HepG2 (cell line): ENCODE data around the gene IFI27L2. TPM values are rescaled to one million over a fixed set of nuclear protein-coding genes. Genes with fewer than 3 reads are reported as not detected.

ENCODE experiments used
- ATAC-seq: fragments of 200-7000 bp; cut with Tn5 transposase; 3 replicates; pipeline ENCODE4 v1.9.1; 2020; ENCODE audit warnings: mild to moderate bottlenecking, moderate library complexity
- BruUV-seq: library from RNA; stranded (reverse); fragments of 400-500 nt; replicated peaks from 2 replicates; lab custom pipeline; 2021; lab: Mats Ljungman, UMichigan
- CTCF ChIA-PET: fragments of 300-600 bp; formaldehyde crosslinking; extraction: SDS; loops from one replicate; lab custom pipeline; 2021; ENCODE audit warnings: low total read pairs, inconsistent platforms, low intra/inter-chr PET ratio; lab: Yijun Ruan, JAX
- POLR2A ChIA-PET: fragments of 350-600 bp; sonication (Branson Sonifier 250); formaldehyde crosslinking; loops from one replicate; lab custom pipeline; 2020; ENCODE audit warnings: antibody characterized with exemption, inconsistent platforms; lab: Yijun Ruan, JAX
- DNase-seq: peaks from one replicate; pipeline ENCODE4 v3.0.0-alpha.2; 2015; ENCODE audit warnings: low spot score
- FAIRE-seq: peaks from 3 replicates; lab custom pipeline; 2011; peaks lifted over from hg19 to GRCh38; lab: Jason Lieb, UNC
- H2AFZ ChIP-seq: one replicate; pipeline ENCODE4 v1.6.1; 2011; ENCODE audit warnings: low read length, inconsistent platforms
- H3K27ac ChIP-seq: fragments of 300-600 bp; 3 replicates; pipeline ENCODE4 v1.8.0; 2011; ENCODE audit warnings: mixed run types, mild to moderate bottlenecking, mixed read lengths, low read length, inconsistent platforms; ENCODE audit not compliant: insufficient read depth; ENCODE audit errors: extremely low read length
- H3K27me3 ChIP-seq, 2 experiments: fragments of 200-600 bp in 1 of 2; 2 replicates in 1 of 2; 3 replicates in 1 of 2; pipeline versions ENCODE4 v1.6.0 to v1.8.0; 2011; ENCODE audit warnings: low read length in 2 of 2, mild to moderate bottlenecking in 2 of 2, moderate library complexity in 2 of 2, inconsistent platforms in 1 of 2; ENCODE audit not compliant: insufficient read depth in 2 of 2, control insufficient read depth in 1 of 2
- H3K36me3 ChIP-seq, 2 experiments: fragments of 200-600 bp in 1 of 2; replicated peaks in 1 of 2; 2 replicates in 1 of 2; 3 replicates in 1 of 2; pipeline versions ENCODE4 v1.5.1 to v1.8.0; 2011; ENCODE audit warnings: low read length in 2 of 2, inconsistent platforms in 1 of 2; ENCODE audit not compliant: insufficient read depth in 2 of 2, control insufficient read depth in 1 of 2
- H3K4me1 ChIP-seq: 2 replicates; pipeline ENCODE4 v1.5.1; 2012; ENCODE audit warnings: low read length, inconsistent platforms; ENCODE audit not compliant: insufficient read depth
- H3K4me2 ChIP-seq: 2 replicates; pipeline ENCODE4 v1.6.0; 2011; ENCODE audit warnings: low read depth, low read length, inconsistent platforms
- H3K4me3 ChIP-seq, 3 experiments: fragments of 200-600 bp in 1 of 3; sonication (generic), shearing (Covaris generic) in 1 of 3; replicated peaks in 1 of 3; 2 replicates each; pipeline ENCODE4 v1.5.1; 2011 to 2016; ENCODE audit warnings: low read length in 3 of 3, inconsistent platforms in 2 of 3, low read depth in 2 of 3, mild to moderate bottlenecking in 2 of 3, control low read depth in 1 of 3, mixed read lengths in 1 of 3; ENCODE audit not compliant: insufficient read depth in 1 of 3
- H3K79me2 ChIP-seq: one replicate; pipeline ENCODE4 v1.6.1; 2011; ENCODE audit warnings: low read length, inconsistent platforms; ENCODE audit not compliant: insufficient read depth
- H3K9ac ChIP-seq: 2 replicates; pipeline ENCODE4 v1.6.0; 2011; ENCODE audit warnings: mild to moderate bottlenecking, low read depth, low read length, inconsistent platforms; ENCODE audit not compliant: insufficient read depth
- H3K9me3 ChIP-seq: 2 replicates; pipeline ENCODE4 v1.5.1; 2012; ENCODE audit warnings: mild to moderate bottlenecking, low read length
- H4K20me1 ChIP-seq: 2 replicates; pipeline ENCODE4 v1.6.0; 2011; ENCODE audit warnings: inconsistent platforms, mild to moderate bottlenecking, low read length, moderate library complexity; ENCODE audit not compliant: insufficient read depth
- ASH2L ChIP-seq: fragments of 300-600, 200-600 bp; sonication (generic); IDR thresholded peaks from 2 replicates; pipeline ENCODE4 v1.7.0; 2017; ENCODE audit warnings: low read depth, mild to moderate bottlenecking, moderate library complexity, mixed read lengths, low read length; ENCODE audit not compliant: insufficient read length
- CERS6 ChIP-seq: sonication (generic); formaldehyde crosslinking; IDR thresholded peaks from 2 replicates; pipeline ENCODE4 v1.5.0; 2020; ENCODE audit warnings: missing genetic modification reagents
- ELF1 ChIP-seq: sonication (generic); formaldehyde crosslinking; IDR thresholded peaks from 2 replicates; pipeline ENCODE4 v1.4.0; 2020; ENCODE audit warnings: missing genetic modification reagents
- HMG20B ChIP-seq: conservative IDR thresholded peaks from 2 replicates; pipeline ENCODE4 v1.6.1; 2016; ENCODE audit warnings: missing genetic modification reagents, missing compliant biosample characterization
- HNRNPH1 ChIP-seq: fragments of 200-400 bp; formaldehyde crosslinking; optimal IDR thresholded peaks from 2 replicates; pipeline ENCODE3; 2017; ENCODE audit warnings: mild to moderate bottlenecking, low read depth, low read length
- KAT2B ChIP-seq: fragments of 150-350 bp; IDR thresholded peaks from 2 replicates; pipeline ENCODE4 v1.6.1; 2014; ENCODE audit warnings: low read depth, low read length, borderline replicate concordance
- MXD4 ChIP-seq: IDR thresholded peaks from 2 replicates; pipeline ENCODE4 v1.6.1; 2016; ENCODE audit warnings: mild to moderate bottlenecking, missing biosample characterization, missing genetic modification reagents
- MYNN ChIP-seq: sonication (generic); formaldehyde crosslinking; IDR thresholded peaks from 2 replicates; pipeline ENCODE4 v1.4.0; 2020; ENCODE audit warnings: mild to moderate bottlenecking, low read depth, missing genetic modification reagents
- NFE2L2 ChIP-seq: fragments of 150-350 bp; IDR thresholded peaks from 2 replicates; pipeline ENCODE4 v1.6.1; 2014; ENCODE audit warnings: low read length
- RBM22 ChIP-seq: fragments of 200-400 bp; formaldehyde crosslinking; optimal IDR thresholded peaks from 2 replicates; pipeline ENCODE3; 2017; ENCODE audit warnings: mild to moderate bottlenecking, low read length, moderate library complexity
- RFX3 ChIP-seq: IDR thresholded peaks from 2 replicates; pipeline ENCODE4 v1.6.1; 2016; ENCODE audit warnings: missing biosample characterization, missing genetic modification reagents
- SMAD3 ChIP-seq: sonication (generic); formaldehyde crosslinking; IDR thresholded peaks from 2 replicates; pipeline ENCODE4 v1.4.0; 2020; ENCODE audit warnings: missing genetic modification reagents
- SYNCRIP ChIP-seq: fragments of 200-400 bp; formaldehyde crosslinking; IDR thresholded peaks from 2 replicates; pipeline ENCODE4 v1.6.1; 2018; ENCODE audit warnings: mild to moderate bottlenecking, low read depth, low read length; ENCODE audit not compliant: insufficient read depth
- ZBTB10 ChIP-seq: sonication (generic); formaldehyde crosslinking; IDR thresholded peaks from 2 replicates; pipeline ENCODE4 v1.4.0; 2020; ENCODE audit warnings: missing genetic modification reagents, borderline replicate concordance
- ZNF350 ChIP-seq: sonication (generic); formaldehyde crosslinking; IDR thresholded peaks from 2 replicates; pipeline ENCODE4 v1.4.0; 2020; ENCODE audit warnings: mild to moderate bottlenecking, low read depth, missing genetic modification reagents, borderline replicate concordance
- ZNF564 ChIP-seq: sonication (generic); formaldehyde crosslinking; IDR thresholded peaks from 2 replicates; pipeline ENCODE4 v1.8.1; 2023; ENCODE audit warnings: mild to moderate bottlenecking, missing genetic modification reagents
- ZNF576 ChIP-seq: sonication (generic); formaldehyde crosslinking; IDR thresholded peaks from 2 replicates; pipeline ENCODE4 v1.4.0; 2020; ENCODE audit warnings: mild to moderate bottlenecking, missing genetic modification reagents
- ZNF891 ChIP-seq: sonication (generic); formaldehyde crosslinking; IDR thresholded peaks from 2 replicates; pipeline ENCODE4 v1.5.0; 2020; ENCODE audit warnings: mild to moderate bottlenecking, missing genetic modification reagents
- WGBS: methylation state at CpG from one replicate; pipeline ENCODE4 v1.1.6; 2017; ENCODE audit warnings: low lambda C conversion rate; 5-methylcytosine and 5-hydroxymethylcytosine counted together
- in situ Hi-C: cut with HindIII; loops from 2 replicates; pipeline ENCODE4 v1.10.0; 2017; ENCODE audit warnings: low pct_unique_long_range_greater_than_20kb; ENCODE audit not compliant: extremely low pct_ligation_motif_present
- intact Hi-C: fragments of 100-400 bp; cut with micrococcal nuclease; formaldehyde crosslinking; loops from one replicate; pipeline ENCODE4 v1.10.0; 2022; ENCODE audit not compliant: unreplicated experiment
- polyA plus RNA-seq, 8 experiments: library from polyadenylated mRNA; depleted of rRNA in 3 of 8; stranded (reverse) in 7 of 8; unstranded in 1 of 8; fragments of >200 nt; fragmentation: Illumina TruSeq in 4 of 8; extraction: Trizol in 4 of 8; gene quantifications; 2 replicates each; pipeline versions ENCODE4 v1.2.1 to v1.2.3, GENCODE V29; 2011 to 2016; ENCODE audit warnings: low read depth in 4 of 8, missing spikeins in 1 of 8, mixed read lengths in 1 of 8; ENCODE audit not compliant: insufficient read depth in 1 of 8
- total RNA-seq, 5 experiments: library from RNA; depleted of rRNA; stranded (reverse); fragments of >200 nt; fragmentation: Illumina TruSeq; extraction: Trizol; gene quantifications; 2 replicates each; pipeline ENCODE4 v1.2.3, GENCODE V29; 2016; ENCODE audit warnings: low read depth in 1 of 5

Gene IFI27L2
- total and polyA plus RNA-seq, 2 of the 13 experiments (the other 11 are each of a cell fraction or from before 2014, with no cell fraction given) = 4.3 to 4.8 TPM

GRCh38 chr14:94143711-94144110 lies 14.3 kb upstream of the IFI27L2 start:
- H3K4me2 ChIP-seq = no peak overlapping the region
- FAIRE-seq = no peak
- POLR2A ChIA-PET = no interaction called here
- H3K79me2 ChIP-seq = no peaks in the 10 kb centered on the region
- BruUV-seq = no TSS peak
- DNase-seq = no peak
- in situ Hi-C loops = no loop called here
- no peaks in the 10 kb centered on the region for H3K36me3 ChIP-seq
- H3K4me1 ChIP-seq = peaks cover 36% of the 10 kb centered on the region
- TF ChIP-seq ELF1 (CRISPR knock-in tag) (no peak), ZNF891 (CRISPR knock-in tag) (no peak), SMAD3 (CRISPR knock-in tag) (no peak), ASH2L (no peak), NFE2L2 (no peak), ZBTB10 (no peak), RBM22 (no peak), MYNN (CRISPR knock-in tag) (no peak), KAT2B (no peak), MXD4 (CRISPR knock-in tag) (no peak), RFX3 (CRISPR knock-in tag) (no peak), HNRNPH1 (no peak), CERS6 (CRISPR knock-in tag) (no peak), ZNF576 (no peak), HMG20B (CRISPR knock-in tag) (no peak), ZNF564 (CRISPR knock-in tag) (no peak), SYNCRIP (no peak), ZNF350 (CRISPR knock-in tag) (no peak)
- CTCF ChIA-PET = interaction anchor here (1.3 kb wide), 1 partner anchor 107 kb away, joined by 5 read pairs; no protein-coding TSS in a partner anchor
- H3K27ac ChIP-seq = no peak overlapping the region
- H2AFZ ChIP-seq = no peak overlapping the region
- H3K9ac ChIP-seq = no peak overlapping the region
- ATAC-seq = no peak
- WGBS = 44% methylated on average over 4 of the region's 4 CpGs
- peaks cover 2 to 16% of the 10 kb centered on the region in 2 experiments; a peak in 3 of 5 replicates for H3K27me3 ChIP-seq
- H3K4me3 ChIP-seq = no peak overlapping the region
- H4K20me1 ChIP-seq = no peaks in the 10 kb centered on the region
- H3K9me3 ChIP-seq = no peaks in the 10 kb centered on the region
- intact Hi-C loops = no loop called here
